ENCODE results near the gene HTD2.

Gene HTD2

GRCh38 chr3:58358808-58359207 is 52.5 kb downstream of the HTD2 start:
- DNase-seq, result no peak

GRCh38 chr3:58359621-58360020 is 53.3 kb downstream of the HTD2 start:
- DNase-seq, result no peak

GRCh38 chr3:58361866-58362265 is 55.5 kb downstream of the HTD2 start:
- DNase-seq, result no peak

GRCh38 chr3:58366699-58367098 is 60.4 kb downstream of the HTD2 start:
- no peak for DNase-seq

- no peak for DNase-seq
These were observed 62.7 kb downstream of the HTD2 start for GRCh38 chr3:58369038-58369437.

Data from NCI-H510A (cell line).